Activated CD4-positive, alpha-beta T cell treated with anti-CD3 and anti-CD28 coated beads, Interleukin-2, amount 50 U/mL, for 1 hour (primary cell): ENCODE data around the gene MRPL1.
"Not testable (repeated sequence)": the region's sequence is repeated elsewhere in the genome, so short reads cannot be mapped to it uniquely, and the experiment has no call there.

Experiments used
- DNase-seq: peaks from one replicate; pipeline ENCODE4 v3.0.0-alpha.2; 2020

MRPL1 gene

GRCh38 chr4:77920371-77920770, 57.7 kb downstream of the MRPL1 start:
- no peak for DNase-seq

GRCh38 chr4:77921701-77922100, 59.1 kb downstream of the MRPL1 start:
- DNase-seq: no peak

GRCh38 chr4:77922158-77923094, 59.8 kb downstream of the MRPL1 start:
- no peak for DNase-seq

- DNase-seq: no peak
Measured at GRCh38 chr4:77927991-77928925, 65.6 kb downstream of the MRPL1 start.

GRCh38 chr4:77930154-77930639, 67.6 kb downstream of the MRPL1 start:
- DNase-seq: no peak

- no peak for DNase-seq
Measured at GRCh38 chr4:77930876-77931275, 68.2 kb downstream of the MRPL1 start.

GRCh38 chr4:77931452-77932135, 69.0 kb downstream of the MRPL1 start:
- no peak for DNase-seq

GRCh38 chr4:77938560-77938959, 75.9 kb downstream of the MRPL1 start:
- DNase-seq: no peak

GRCh38 chr4:77945929-77946328, 83.3 kb downstream of the MRPL1 start:
- not testable (repeated sequence) for DNase-seq

- DNase-seq: no peak
Measured at GRCh38 chr4:77950203-77950602, 87.6 kb downstream of the MRPL1 start.

- no peak for DNase-seq
Measured at GRCh38 chr4:77952457-77952856, 89.8 kb downstream of the MRPL1 start.

- DNase-seq: no peak
Measured at GRCh38 chr4:77954690-77955089, 92.1 kb downstream of the MRPL1 start.

- no peak for DNase-seq
Measured at GRCh38 chr4:77956917-77957316, 94.3 kb downstream of the MRPL1 start.

GRCh38 chr4:77958897-77959296, 96.3 kb downstream of the MRPL1 start:
- no peak for DNase-seq

- no peak for DNase-seq
Measured at GRCh38 chr4:77959566-77960338, 97.1 kb downstream of the MRPL1 start.

GRCh38 chr4:77960367-77960766, 97.7 kb downstream of the MRPL1 start:
- DNase-seq: no peak

GRCh38 chr4:77963004-77963403, 100.4 kb downstream of the MRPL1 start:
- no peak for DNase-seq

- not testable (repeated sequence) for DNase-seq
Measured at GRCh38 chr4:77973657-77974056, 111.0 kb downstream of the MRPL1 start.

GRCh38 chr4:77982900-77983540, 120.4 kb downstream of the MRPL1 start:
- DNase-seq: not testable (repeated sequence)

GRCh38 chr4:77983612-77984311, 121.1 kb downstream of the MRPL1 start:
- DNase-seq: not testable (repeated sequence)

- no peak for DNase-seq
Measured at GRCh38 chr4:77989968-77990367, 127.3 kb downstream of the MRPL1 start.
